ENCODE measurements around the gene AFMID.

The AFMID gene

DNA sequence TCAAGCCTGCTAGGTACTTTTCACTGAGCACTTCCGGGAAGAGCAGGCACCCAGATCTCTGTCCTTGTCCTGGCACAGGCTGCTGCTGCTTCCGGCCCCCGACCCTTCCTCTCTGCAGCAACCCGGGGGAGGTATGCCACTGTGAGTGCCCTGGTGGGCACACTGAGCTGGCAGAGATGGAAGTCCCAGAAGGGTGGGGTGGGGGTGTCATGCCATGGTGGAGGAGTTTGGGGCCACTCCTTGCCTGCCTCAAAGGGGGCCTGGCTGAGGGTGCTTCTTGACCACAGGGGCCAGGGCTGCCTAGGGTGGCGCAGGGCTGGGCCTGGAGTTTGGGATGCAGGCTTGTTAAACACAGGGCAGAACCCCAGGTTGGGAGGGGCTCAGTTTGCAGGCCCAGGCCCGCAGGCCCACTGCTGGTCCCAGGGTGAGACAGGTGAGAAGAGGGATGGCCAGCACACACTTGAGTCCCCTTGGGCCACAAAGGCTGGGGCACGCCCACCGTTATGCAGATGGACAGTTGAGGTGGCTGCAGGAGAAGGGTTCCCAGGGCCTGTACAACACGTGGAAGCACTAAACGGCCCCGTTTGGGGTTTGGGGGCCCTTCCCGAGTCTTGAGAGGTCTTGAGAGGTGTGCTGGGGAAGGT, 53.0 kb downstream of the AFMID start:
- H3K36me3 Mint-ChIP-seq (ENCODE audit: low read depth) = no peaks in the 10 kb centered on the region
- H3K27me3 Mint-ChIP-seq (ENCODE audit: low read depth) = peaks cover 2% of the 10 kb centered on the region
- no peaks in the 10 kb centered on the region for H3K9me3 Mint-ChIP-seq
- no peak overlapping the region for H3K27ac Mint-ChIP-seq
- H3K4me3 Mint-ChIP-seq = no peak overlapping the region
- no peaks in the 10 kb centered on the region for H3K4me1 Mint-ChIP-seq (ENCODE audit: low read depth)

DNA sequence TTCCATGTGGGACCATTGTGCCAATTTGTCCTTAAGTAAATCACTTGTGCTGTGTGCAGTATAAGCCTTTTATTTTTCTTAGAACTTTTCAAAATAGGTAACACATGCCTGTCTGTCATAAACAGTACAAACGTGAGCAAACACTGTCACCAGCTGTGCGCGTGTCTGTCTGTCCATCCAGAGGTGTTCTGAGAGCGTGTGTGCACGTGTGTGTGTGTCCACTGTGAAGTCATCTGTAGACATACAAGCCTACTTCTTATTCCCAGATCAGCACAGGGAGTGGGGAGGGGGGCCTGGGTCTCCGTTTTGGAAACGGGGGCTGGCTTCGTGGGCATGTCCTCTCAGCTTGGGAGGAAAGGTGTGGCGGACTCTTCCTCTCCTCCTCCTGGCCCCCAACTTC, 53.7 kb downstream of the AFMID start:
- H3K27ac Mint-ChIP-seq = no peak overlapping the region
- H3K9me3 Mint-ChIP-seq = no peaks in the 10 kb centered on the region
- H3K4me3 Mint-ChIP-seq = no peak overlapping the region

DNA sequence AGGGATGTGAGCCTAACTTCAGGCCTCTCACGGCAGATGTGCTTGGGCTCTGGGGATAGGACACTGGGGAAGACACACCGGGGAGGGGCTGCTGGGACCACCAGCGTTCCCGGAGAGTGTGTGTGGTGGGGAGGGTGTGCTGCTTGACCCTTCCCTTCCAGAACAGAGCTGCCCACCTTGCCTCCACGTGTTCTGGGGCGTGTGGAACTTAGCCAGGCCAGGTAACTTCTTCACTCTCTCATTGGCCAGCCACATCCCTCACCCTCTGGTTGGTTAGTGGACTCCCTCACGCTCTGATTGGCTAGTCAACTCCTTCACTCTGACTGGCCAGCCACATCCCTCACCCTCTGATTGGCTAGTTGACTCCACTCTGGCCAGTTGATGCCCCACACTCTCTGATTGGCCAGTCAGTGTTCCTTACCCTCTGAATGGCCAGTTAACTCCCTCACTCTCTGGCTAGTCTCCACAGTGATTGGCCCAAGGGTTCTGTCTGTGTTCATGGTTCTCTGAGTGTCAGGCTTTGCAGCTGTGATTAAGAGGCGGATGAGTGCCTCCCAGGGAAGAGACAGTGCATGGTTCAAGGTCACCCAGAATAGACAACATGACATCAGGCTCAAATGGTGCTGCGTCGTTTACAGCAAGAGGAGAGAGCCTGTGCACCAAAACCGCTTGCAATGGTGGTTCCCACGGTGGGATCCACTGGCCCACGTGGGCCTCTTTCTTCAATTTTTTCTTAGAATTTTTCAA, 54.3 kb downstream of the AFMID start:
- H3K27ac Mint-ChIP-seq = no peak overlapping the region
- no peaks in the 10 kb centered on the region for H3K9me3 Mint-ChIP-seq
- H3K36me3 Mint-ChIP-seq (ENCODE audit: low read depth) = no peaks in the 10 kb centered on the region
- no peaks in the 10 kb centered on the region for H3K4me1 Mint-ChIP-seq (ENCODE audit: low read depth)
- no peak overlapping the region for H3K4me3 Mint-ChIP-seq
- peaks cover 2% of the 10 kb centered on the region for H3K27me3 Mint-ChIP-seq (ENCODE audit: low read depth)

More for the DNA sequence above, 53.7 kb downstream of the AFMID start:
- Mint-ChIP-seq H3K27me3 (ENCODE audit: low read depth) (peaks cover 2% of the 10 kb centered on the region), H3K36me3 (ENCODE audit: low read depth) (no peaks in the 10 kb centered on the region), H3K4me1 (ENCODE audit: low read depth) (no peaks in the 10 kb centered on the region)

DNA sequence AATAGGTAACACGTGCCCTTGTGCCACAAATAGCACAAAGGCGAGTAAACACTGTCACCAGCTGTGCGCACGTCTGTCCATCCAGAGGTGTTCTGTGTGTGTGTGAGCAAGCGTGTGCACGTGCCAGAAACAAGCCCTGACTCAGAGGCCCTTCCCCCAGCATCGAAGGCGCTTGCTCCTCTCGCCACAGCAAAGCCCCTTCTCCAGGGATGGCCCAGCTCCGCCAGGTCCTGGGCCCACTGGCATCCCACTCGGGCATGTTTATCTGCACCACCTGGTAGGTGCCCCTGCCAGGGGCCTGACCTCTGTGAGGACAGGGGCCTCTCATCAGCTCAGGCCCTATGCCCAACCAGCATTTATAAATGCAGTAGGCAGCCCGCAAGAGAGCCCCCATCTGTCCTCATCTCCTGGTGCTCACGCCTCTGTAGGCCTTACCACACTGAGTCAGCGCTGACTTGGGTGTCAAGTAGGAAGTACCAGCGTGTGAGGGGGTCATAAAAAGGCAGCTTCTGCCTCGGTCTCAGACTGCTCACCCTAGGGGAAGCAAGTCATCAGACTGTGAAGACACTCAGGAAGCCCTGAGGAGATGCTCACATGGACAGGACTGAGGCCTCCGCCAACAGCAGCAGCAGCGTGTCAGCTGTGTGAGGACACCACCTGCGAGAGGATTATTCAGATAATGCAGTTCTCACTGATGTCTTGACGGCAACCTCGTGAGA, 55.0 kb downstream of the AFMID start:
- H3K4me1 Mint-ChIP-seq (ENCODE audit: low read depth) = no peaks in the 10 kb centered on the region
- H3K27me3 Mint-ChIP-seq (ENCODE audit: low read depth) = peaks cover 2% of the 10 kb centered on the region
- H3K4me3 Mint-ChIP-seq = no peak overlapping the region
- H3K9me3 Mint-ChIP-seq = no peaks in the 10 kb centered on the region
- peaks cover under 1% of the 10 kb centered on the region for H3K36me3 Mint-ChIP-seq (ENCODE audit: low read depth)
- H3K27ac Mint-ChIP-seq = no peak overlapping the region

DNA sequence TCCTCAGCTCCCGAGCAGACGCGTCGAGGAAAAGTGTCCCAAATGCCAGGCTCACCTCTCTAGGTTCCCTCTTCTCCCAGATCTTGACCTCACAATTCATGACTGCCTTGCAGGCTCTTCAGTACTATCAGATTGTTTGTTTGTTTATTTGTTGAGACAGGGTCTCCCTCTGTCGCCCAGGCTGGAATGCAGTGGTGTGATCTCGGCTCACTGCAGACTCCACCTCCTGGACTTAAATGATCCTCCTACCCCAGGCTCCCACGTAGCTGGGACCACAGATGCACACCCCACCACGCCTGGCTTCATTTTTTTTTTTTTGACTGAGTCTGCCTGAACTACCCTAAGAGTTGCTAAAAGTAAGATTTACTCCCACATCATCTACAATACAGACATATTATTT, 60.1 kb downstream of the AFMID start:
- peak overlapping the region; percentile 22 for H3K27ac Mint-ChIP-seq
- H3K4me1 Mint-ChIP-seq (ENCODE audit: low read depth) = peaks cover 14% of the 10 kb centered on the region
- no peak overlapping the region for H3K4me3 Mint-ChIP-seq
- H3K36me3 Mint-ChIP-seq (ENCODE audit: low read depth) = peaks cover 4% of the 10 kb centered on the region
- peaks cover 2% of the 10 kb centered on the region for H3K27me3 Mint-ChIP-seq (ENCODE audit: low read depth)
- H3K9me3 Mint-ChIP-seq = no peaks in the 10 kb centered on the region

DNA sequence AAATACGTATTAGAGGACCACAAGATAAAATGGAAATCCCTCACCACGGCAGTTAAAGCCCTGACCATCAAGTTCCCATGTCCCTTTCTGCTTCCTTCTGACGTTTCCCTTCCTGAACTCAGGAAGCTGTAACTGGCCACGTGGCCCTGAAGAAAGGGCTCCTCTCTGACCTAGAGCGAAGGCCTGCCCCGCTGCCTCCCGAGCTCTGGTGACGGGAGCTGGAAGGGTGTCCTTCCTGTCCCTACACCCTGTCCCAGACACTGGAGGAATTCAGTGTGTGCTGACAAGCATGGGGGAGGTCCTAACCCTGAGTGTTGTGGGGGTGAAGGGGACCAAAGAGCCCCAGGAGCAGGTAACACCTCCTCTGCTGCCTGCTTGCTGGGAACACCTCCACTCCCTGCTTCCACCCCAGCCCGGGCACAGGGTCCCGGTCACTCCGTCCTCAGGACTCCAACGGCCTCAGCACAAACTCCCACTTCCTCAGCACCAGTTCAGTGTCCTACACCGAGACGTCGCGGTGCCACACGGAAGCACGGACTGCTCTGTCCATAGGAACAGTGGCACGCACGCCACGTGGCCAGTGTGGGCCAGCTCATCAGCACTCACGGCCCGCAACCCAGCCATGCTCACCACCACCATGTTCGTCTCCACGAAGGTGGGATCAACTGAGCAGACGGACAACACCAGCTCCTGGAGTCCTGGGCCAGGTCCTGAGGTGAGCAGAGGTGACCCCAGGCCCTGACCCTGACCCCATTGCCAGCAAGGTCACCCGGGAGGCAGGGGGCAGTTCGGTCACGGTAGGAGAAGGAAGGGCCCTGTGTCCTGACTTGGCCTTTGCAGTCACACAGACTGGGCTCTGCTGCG, 61.1 kb downstream of the AFMID start:
- H3K36me3 Mint-ChIP-seq (ENCODE audit: low read depth) = peaks cover 4% of the 10 kb centered on the region
- H3K27ac Mint-ChIP-seq = no peak overlapping the region
- peaks cover under 1% of the 10 kb centered on the region for H3K27me3 Mint-ChIP-seq (ENCODE audit: low read depth)
- peaks cover 24% of the 10 kb centered on the region for H3K4me1 Mint-ChIP-seq (ENCODE audit: low read depth)
- no peaks in the 10 kb centered on the region for H3K9me3 Mint-ChIP-seq
- H3K4me3 Mint-ChIP-seq = no peak overlapping the region

DNA sequence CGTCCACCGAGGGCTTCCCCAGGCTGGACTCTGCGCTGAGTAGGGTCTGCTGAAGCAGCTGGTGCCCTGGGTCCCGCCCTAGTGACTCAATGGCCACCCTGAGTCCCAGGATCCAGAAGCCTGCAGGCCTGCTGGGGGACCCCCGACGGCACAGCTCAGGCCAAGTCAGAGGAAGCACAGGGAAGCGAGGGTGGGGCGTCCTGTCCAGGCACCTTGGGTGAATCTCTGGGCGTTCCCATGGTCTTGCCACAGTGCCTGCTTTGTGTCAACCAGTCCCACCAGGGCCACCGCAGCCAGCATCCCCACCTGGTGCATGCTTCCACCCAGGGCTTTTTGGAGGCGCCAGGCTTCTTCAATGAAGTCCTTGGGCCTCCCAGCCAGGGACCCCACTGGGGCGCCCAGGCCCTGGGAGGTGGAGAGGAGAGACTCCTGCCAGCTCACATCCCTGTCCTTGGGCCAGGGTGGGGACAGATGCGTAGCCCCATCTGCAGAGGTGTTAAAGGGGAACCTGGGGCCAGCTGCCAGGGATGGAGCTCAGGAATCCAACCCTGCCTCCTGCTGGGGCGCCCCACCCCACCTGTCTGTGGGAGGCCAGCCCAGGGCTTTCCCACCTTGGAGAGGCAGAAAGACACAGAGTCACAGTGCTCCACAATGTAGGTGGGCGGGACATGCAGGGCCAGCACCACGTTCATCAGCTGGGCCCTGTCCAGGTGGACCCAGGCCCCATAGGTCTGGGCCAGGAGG, 62.1 kb downstream of the AFMID start:
- Mint-ChIP-seq H3K9me3 (no peaks in the 10 kb centered on the region), H3K27ac (no peak overlapping the region), H3K27me3 (ENCODE audit: low read depth) (no peaks in the 10 kb centered on the region), H3K36me3 (ENCODE audit: low read depth) (peaks cover 4% of the 10 kb centered on the region), H3K4me1 (ENCODE audit: low read depth) (peaks cover 25% of the 10 kb centered on the region), H3K4me3 (peak overlapping the region; percentile 51)

DNA sequence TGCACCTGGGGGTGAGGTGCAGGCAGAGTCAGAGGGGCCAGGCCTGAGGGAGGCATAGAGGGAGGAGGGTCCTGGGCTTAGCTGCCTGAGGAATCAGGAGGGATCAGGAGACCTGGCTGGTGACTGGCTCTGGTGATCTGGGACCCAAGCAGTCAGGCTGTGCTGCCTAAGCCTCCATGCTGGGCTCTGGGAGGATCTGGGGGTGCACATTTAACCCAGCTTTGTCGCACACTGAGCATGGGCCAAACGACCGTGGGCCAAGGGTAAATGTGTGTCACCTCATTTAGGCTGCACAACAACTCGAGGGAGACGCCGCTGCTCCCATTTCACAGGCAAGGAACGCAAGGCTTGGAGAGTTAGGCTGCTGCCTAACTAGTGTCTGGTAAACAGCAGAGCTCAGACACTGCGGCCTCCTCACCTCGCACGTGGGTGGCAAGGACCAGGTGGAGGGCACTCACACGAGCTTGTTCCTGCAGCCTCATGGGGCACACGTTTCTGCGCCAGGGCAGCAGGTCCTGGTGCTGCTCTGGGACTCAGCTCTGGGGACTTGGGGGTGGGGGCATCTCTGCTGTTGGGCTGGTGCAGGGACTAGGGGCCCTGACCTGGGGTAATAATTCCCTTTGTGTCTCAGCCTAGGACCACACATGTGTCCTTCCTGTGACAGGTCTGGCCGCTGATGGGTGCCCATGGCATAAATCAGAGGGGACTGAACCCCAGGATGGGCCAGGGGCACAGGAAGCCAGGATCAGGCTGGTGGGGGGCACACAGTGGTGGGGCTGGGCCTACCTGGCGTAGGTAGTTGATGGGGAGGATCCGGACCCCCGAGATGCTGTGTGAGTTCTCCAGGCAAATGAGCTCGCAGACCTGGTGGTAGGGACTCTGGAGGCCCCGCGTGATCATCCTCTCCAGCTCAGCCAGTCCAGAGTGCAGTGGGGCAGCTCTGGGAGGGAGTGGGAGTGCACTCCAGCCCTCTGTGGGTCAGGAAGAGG, 63.0 kb downstream of the AFMID start:
- peaks cover 6% of the 10 kb centered on the region for H3K36me3 Mint-ChIP-seq (ENCODE audit: low read depth)
- no peaks in the 10 kb centered on the region for H3K27me3 Mint-ChIP-seq (ENCODE audit: low read depth)
- peaks cover 27% of the 10 kb centered on the region for H3K4me1 Mint-ChIP-seq (ENCODE audit: low read depth)
- H3K4me3 Mint-ChIP-seq = peak overlapping the region; percentile 51
- no peak overlapping the region for H3K27ac Mint-ChIP-seq
- no peaks in the 10 kb centered on the region for H3K9me3 Mint-ChIP-seq

DNA sequence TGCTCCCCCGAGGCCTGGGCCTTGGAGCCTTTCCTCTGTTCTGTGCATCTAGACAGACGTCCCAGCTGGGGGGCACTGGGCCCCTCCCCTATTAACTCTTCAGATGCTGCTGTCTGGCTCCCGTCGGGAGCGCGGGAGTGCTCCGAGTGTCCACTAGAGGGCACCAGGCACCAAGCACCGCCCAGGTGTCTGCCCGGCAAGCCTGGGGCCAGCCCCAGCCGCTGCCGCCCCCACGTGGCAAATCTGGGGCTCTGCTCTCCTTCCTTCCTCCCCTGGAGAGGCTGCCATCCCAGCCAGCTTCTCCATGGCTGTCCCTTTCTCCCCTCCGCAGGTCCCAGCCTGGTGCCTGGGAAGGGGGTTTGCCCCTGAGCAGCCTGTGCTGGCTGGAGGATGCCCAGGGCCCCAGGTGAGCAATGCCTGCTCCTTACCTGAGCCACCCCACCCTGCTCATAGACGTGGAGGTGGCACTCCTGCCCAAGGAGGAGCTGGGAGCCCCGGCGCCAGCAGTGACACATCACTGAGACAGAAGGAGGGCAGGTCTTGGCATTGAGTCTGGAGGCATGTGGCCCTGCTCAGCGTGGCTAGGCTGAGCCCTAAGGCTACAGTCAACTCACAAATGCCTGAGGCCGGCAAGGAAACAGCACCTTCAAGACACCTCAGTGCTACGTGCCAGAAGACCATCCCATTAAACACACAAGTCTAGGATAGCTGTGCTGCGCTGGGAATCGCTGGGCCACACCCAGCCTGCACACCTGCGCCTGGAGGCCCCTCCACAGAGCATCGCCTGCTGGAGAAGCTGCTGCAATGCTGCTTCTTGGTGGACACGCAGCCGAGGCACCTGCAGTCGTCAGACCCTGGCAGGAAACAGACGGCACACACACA, 64.0 kb downstream of the AFMID start:
- peak overlapping the region; percentile 89 for H3K27ac Mint-ChIP-seq
- H3K9me3 Mint-ChIP-seq = no peaks in the 10 kb centered on the region
- H3K4me1 Mint-ChIP-seq (ENCODE audit: low read depth) = peaks cover 35% of the 10 kb centered on the region
- H3K4me3 Mint-ChIP-seq = peak overlapping the region; percentile 82
- H3K36me3 Mint-ChIP-seq (ENCODE audit: low read depth) = peaks cover 6% of the 10 kb centered on the region
- no peaks in the 10 kb centered on the region for H3K27me3 Mint-ChIP-seq (ENCODE audit: low read depth)

DNA sequence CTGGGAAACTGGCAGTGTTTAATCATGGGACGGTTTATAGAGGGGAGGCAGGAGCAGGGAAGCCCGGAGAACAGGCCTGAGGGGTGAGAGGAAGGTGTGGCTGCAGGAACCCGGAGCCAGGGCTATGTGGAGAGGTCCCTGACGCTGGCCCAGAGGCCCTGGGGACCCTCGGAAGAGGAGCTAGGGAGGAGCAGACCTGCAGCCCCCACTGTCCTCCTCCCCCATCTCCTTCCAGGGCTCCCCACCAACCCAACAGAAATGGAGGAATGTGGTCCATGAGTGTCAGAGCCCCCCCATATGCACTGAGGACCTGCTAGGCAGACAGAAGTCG, 64.6 kb downstream of the AFMID start:
- Mint-ChIP-seq H3K4me1 (ENCODE audit: low read depth) (peaks cover 42% of the 10 kb centered on the region), H3K4me3 (peak overlapping the region; percentile 82), H3K27me3 (ENCODE audit: low read depth) (no peaks in the 10 kb centered on the region), H3K9me3 (no peaks in the 10 kb centered on the region), H3K36me3 (ENCODE audit: low read depth) (peaks cover 6% of the 10 kb centered on the region), H3K27ac (peak overlapping the region; percentile 89)

DNA sequence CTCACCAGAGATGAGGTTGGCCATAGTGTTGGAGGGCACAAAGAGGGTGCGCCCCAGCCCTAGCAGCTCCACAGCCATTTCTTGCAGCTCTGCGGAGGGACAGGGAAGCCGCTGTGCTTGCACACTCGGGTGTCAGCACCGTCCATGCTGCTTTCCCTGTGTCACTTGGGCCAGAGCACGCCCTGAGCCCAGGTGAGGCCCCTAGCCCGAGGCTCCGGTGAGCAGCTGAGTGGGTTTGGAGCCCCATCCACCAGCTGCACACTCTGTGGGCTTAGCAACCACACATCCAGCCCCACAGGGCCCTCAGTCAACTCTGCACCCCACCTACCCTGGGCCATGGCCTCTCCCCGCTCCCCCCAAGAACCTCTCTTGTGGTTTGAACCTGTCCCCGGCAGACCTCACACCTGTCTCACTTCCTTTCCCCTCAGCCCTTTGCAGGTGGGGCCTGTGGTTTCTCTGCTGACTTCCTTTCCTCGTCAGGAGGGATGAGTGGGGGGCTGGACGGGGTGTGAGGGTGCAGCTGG, 65.0 kb downstream of the AFMID start:
- Mint-ChIP-seq H3K27me3 (ENCODE audit: low read depth) (no peaks in the 10 kb centered on the region), H3K27ac (peak overlapping the region; percentile 87), H3K4me1 (ENCODE audit: low read depth) (peaks cover 45% of the 10 kb centered on the region), H3K4me3 (peak overlapping the region; percentile 82), H3K9me3 (no peaks in the 10 kb centered on the region), H3K36me3 (ENCODE audit: low read depth) (peaks cover 6% of the 10 kb centered on the region)
